Measurements from ENCODE around the gene SLC16A14.

GRCh38 chr2:230012267-230012884, 56.3 kb downstream of the SLC16A14 start:
- TF ChIP-seq CTCF (IDR thresholded peaks at IDR 0.05) (no peak), POLR2AphosphoS5 (IDR thresholded peaks at IDR 0.05; ENCODE audit: low read depth, low read length) (no peak), ELF1 (IDR thresholded peaks at IDR 0.05) (no peak), EP300 (IDR thresholded peaks at IDR 0.05; ENCODE audit: borderline replicate concordance in 1 of 2, low read depth in 1 of 2, low read length in 1 of 2) (no peak), SIN3A (IDR thresholded peaks at IDR 0.05; ENCODE audit: borderline replicate concordance, low read depth, low read length) (no peak), REST (IDR thresholded peaks at IDR 0.05; ENCODE audit: low read depth, low read length) (no peak), CHD2 (IDR thresholded peaks at IDR 0.05; ENCODE audit: low read length, partially characterized antibody) (no peak)

All from SK-N-SH (cell line).